ENCODE measurements around the gene TBPL1.
"Not testable (repeated sequence)": the region's sequence is repeated elsewhere in the genome, so short reads cannot be mapped to it uniquely, and the experiment has no call there.

The TBPL1 gene

GRCh38 chr6:133977983-133978895 lies 25.2 kb downstream of the TBPL1 start:
- no peak for DNase-seq

- no peak for DNase-seq
Observed at GRCh38 chr6:133978896-133979240, 25.8 kb downstream of the TBPL1 start.

GRCh38 chr6:133979269-133979963 lies 26.4 kb downstream of the TBPL1 start:
- DNase-seq, result not testable (repeated sequence)

- DNase-seq, result no peak
Observed at GRCh38 chr6:133980168-133980567, 27.1 kb downstream of the TBPL1 start.

- DNase-seq, result no peak
Observed at GRCh38 chr6:133983099-133983939, 30.3 kb downstream of the TBPL1 start.

- no peak for DNase-seq
Observed at GRCh38 chr6:133985970-133986369, 32.9 kb downstream of the TBPL1 start.

GRCh38 chr6:133986942-133987341 lies 33.9 kb downstream of the TBPL1 start:
- DNase-seq, result no peak

- no peak for DNase-seq
Observed at GRCh38 chr6:133989525-133989924, 36.5 kb downstream of the TBPL1 start.

- no peak for DNase-seq
Observed at GRCh38 chr6:133990321-133990720, 37.3 kb downstream of the TBPL1 start.

GRCh38 chr6:133991096-133991593 lies 38.1 kb downstream of the TBPL1 start:
- DNase-seq, result no peak

- DNase-seq, result no peak
Observed at GRCh38 chr6:133992992-133993680, 40.1 kb downstream of the TBPL1 start.

GRCh38 chr6:133995296-133995695 lies 42.3 kb downstream of the TBPL1 start:
- DNase-seq, result no peak

- DNase-seq, result no peak
Observed at GRCh38 chr6:133995758-133996157, 42.7 kb downstream of the TBPL1 start.

GRCh38 chr6:133997267-133997666 lies 44.2 kb downstream of the TBPL1 start:
- no peak for DNase-seq

- DNase-seq, result no peak
Observed at GRCh38 chr6:133999305-133999704, 46.3 kb downstream of the TBPL1 start.

GRCh38 chr6:134000443-134000842 lies 47.4 kb downstream of the TBPL1 start:
- no peak for DNase-seq

- DNase-seq, result no peak
Observed at GRCh38 chr6:134002821-134003220, 49.8 kb downstream of the TBPL1 start.

GRCh38 chr6:134003542-134003951 lies 50.5 kb downstream of the TBPL1 start:
- DNase-seq, result no peak

- DNase-seq, result no peak
Observed at GRCh38 chr6:134004714-134005113, 51.7 kb downstream of the TBPL1 start.

- DNase-seq, result no peak
Observed at GRCh38 chr6:134005800-134006199, 52.8 kb downstream of the TBPL1 start.

- no peak for DNase-seq
Observed at GRCh38 chr6:134007077-134007476, 54.1 kb downstream of the TBPL1 start.

- DNase-seq, result no peak
Observed at GRCh38 chr6:134009876-134010275, 56.9 kb downstream of the TBPL1 start.

GRCh38 chr6:134010400-134010799 lies 57.4 kb downstream of the TBPL1 start:
- DNase-seq, result no peak

Measured in NCI-H1436 treated with DMSO at 0.1 percent for 48 hours (cell line).